Measurements from ENCODE around the gene RBM48. TPM values are rescaled to one million over a fixed set of nuclear protein-coding genes. Genes with fewer than 3 reads are reported as not detected.

The RBM48 gene
- total RNA-seq, result 4.5 and 9.4 TPM in 2 replicates

GRCh38 chr7:92528188-92528957, at the start of gene RBM48, which contains the start of gene PEX1:
RBM48 (plus strand) TSS chr7:92528795; CDS start chr7:92528814, 19 bp downstream.
PEX1 (minus strand) TSS chr7:92528520; CDS start chr7:92528435, 85 bp downstream.

Other genes with a start within 250 kb of the RBM48 start
- 11.9 and 31.1 TPM in 2 replicates for gene GATAD1, start 81.3 kb upstream of the RBM48 start, total RNA-seq
- gene ERVW-1, start 50.8 kb upstream of the RBM48 start, total RNA-seq, result 0.16 TPM in 1 of 2 replicates, not detected in the other
- 8.1 and 9.3 TPM in 2 replicates for gene PEX1, start 275 bp upstream of the RBM48 start, total RNA-seq
- gene FAM133B, start 61.6 kb downstream of the RBM48 start, total RNA-seq, result 12.2 and 17.6 TPM in 2 replicates